ENCODE data around the gene ZNF638.

The ZNF638 gene

DNA sequence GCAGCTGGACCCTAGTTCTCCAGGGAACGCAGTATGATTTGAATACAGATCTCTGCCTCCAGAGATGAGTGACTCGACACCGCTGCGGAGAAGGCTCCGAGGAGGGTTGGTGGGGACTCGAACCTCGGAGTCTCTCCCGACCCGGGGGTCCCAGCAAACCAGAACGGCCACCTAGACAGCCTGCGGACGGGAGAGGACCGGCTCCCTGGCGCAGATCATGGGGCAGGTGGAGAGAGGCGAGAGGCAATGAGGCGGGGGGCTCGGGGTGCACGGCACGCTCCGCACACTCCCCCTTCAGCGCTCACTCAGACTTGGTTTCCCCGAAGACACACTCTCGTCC lies 134.3 kb downstream of the ZNF638 start:
- Histone ChIP-seq H3K9me3 (ENCODE audit: control insufficient read depth, low read length) (no peaks in the 10 kb centered on the region), H3K36me3 (ENCODE audit: control insufficient read depth, insufficient read depth, low read length) (no peaks in the 10 kb centered on the region), H3K27me3 (ENCODE audit: control insufficient read depth, insufficient read depth, low read length, poor library complexity, severe bottlenecking) (peaks cover 73% of the 10 kb centered on the region), H3K4me1 (ENCODE audit: control insufficient read depth, insufficient read depth, low read length) (peaks cover 14% of the 10 kb centered on the region), H3K4me3 (ENCODE audit: insufficient read depth, low read depth, low read length) (peak overlapping the region; percentile 47), H3K27ac (ENCODE audit: insufficient read depth, low read depth, low read length, poor library complexity, severe bottlenecking) (no peak overlapping the region)
- 9 to 11% methylated on average over 23 of the region's 23 CpGs for WGBS, 2 experiments

DNA sequence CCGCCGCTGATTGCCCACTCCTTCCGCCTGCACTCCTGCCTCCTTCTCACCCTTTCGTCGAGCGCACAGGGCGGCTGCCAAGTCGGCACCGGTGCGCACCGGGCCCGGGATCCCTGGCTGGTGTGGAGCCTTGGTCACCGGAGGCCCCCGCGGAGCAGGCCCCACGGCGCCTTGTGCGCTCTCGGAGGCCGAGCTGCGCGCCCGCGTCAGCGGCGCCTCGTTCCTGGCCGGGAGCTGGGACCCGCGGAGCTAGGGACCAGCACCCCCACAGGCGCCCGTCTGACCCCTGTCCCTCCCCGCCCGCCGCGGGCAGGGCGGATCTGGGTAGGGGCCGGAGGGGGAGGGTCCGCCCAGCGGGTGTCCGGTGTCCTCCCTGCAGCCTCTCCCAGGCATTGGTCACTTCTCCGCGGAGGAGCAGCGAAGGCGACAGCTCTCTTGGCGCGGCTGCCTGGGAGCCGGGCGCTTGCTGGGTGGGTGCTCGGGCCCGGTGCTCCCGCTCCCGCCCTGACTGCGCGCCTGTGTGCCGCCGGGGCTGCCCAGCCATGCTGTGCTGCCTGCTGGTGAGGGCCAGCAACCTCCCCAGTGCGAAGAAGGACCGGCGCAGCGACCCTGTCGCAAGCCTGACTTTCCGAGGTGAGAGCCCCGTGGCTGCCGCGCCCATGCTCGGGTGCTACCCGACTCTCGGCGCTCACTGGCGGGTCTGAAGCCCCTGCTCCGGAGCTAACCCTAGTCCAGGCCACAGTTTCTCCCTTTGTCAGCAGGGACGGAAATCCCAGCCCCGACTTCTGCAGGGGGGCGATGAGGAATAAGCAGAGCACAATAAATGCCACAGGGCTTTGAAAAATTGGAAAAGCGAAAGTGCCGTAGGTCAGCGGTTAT lies 135.0 kb downstream of the ZNF638 start:
- Histone ChIP-seq H3K4me1 (ENCODE audit: control insufficient read depth, insufficient read depth, low read length) (peaks cover 14% of the 10 kb centered on the region), H3K27me3 (ENCODE audit: control insufficient read depth, insufficient read depth, low read length, poor library complexity, severe bottlenecking) (peaks cover 73% of the 10 kb centered on the region), H3K27ac (ENCODE audit: insufficient read depth, low read depth, low read length, poor library complexity, severe bottlenecking) (no peak overlapping the region), H3K4me3 (ENCODE audit: insufficient read depth, low read depth, low read length) (peak overlapping the region; percentile 47), H3K9me3 (ENCODE audit: control insufficient read depth, low read length) (no peaks in the 10 kb centered on the region), H3K36me3 (ENCODE audit: control insufficient read depth, insufficient read depth, low read length) (no peaks in the 10 kb centered on the region)
- WGBS, 2 experiments: 1% methylated on average over 78 of the region's 78 CpGs

DNA sequence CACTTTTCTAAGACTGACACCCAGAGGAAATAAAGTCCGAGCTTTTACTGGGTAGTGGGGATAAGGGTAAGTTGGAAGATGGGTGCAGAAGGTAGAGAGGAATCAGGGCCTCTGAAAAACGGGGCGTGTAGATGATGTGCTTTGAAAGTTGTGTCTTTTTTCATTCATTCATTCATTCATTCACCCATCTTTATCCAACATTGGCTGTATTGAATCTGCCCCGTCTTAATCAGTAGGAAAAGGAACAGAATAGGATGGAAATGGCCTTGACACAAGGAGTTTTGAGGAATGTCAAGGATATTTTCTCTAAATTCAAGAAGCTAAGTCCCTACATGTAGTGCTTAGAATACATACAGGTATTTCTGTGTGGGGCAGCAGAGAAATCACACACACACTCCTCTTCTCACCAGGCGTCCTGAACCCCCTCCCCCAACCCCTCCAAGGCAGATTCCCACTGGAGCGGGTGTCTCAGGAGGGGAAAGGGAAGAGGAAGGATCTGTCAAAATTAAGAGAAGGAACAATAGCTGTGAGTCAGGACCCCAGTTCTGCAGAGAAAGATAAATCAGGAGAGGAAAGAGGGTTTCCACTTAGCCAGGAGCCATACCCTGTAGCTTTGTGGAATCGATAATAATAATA lies 135.7 kb downstream of the ZNF638 start:
- Histone ChIP-seq H3K36me3 (ENCODE audit: control insufficient read depth, insufficient read depth, low read length) (no peaks in the 10 kb centered on the region), H3K9me3 (ENCODE audit: control insufficient read depth, low read length) (no peaks in the 10 kb centered on the region), H3K4me1 (ENCODE audit: control insufficient read depth, insufficient read depth, low read length) (peaks cover 14% of the 10 kb centered on the region), H3K27me3 (ENCODE audit: control insufficient read depth, insufficient read depth, low read length, poor library complexity, severe bottlenecking) (peaks cover 73% of the 10 kb centered on the region), H3K4me3 (ENCODE audit: insufficient read depth, low read depth, low read length) (peak overlapping the region; percentile 47), H3K27ac (ENCODE audit: insufficient read depth, low read depth, low read length, poor library complexity, severe bottlenecking) (no peak overlapping the region)
- WGBS, 2 experiments: 44 to 51% methylated on average over 4 to 5 of the region's 7 CpGs

DNA sequence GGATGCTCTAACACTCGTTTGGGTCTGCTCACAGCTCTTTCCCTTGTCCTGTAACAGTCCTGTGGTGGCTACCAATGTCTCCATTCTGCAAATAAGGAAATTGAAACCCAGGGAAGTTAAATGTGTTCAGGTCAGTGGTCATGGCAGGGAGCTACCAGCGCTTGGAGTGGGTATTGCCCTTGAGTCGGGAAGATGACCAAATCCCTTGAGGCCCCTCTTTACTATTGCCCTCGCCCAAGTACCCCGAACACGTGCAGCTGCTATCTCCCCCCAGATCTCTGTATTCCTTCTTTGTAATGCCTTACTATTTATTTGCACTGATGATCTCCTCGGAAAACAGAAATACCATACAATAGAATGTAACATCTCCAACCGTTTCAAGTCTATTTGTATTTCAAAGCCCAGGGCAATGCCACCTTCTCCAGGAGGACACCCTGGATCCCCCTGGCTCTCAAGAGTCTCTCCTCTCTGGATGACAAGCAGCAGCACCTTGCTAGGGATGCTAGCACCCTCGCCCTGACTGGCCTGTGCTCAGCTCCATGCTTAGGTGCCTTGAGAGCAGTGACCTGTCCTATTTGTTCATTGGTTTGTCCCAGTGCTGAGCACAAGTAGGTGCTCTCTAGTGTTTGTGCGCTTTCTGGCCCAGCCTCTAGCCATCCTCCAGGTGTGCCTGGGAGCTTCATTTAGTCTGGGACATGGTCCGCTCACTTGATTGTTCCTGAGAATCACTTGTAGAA lies 136.9 kb downstream of the ZNF638 start:
- no peaks in the 10 kb centered on the region for H3K36me3 ChIP-seq (ENCODE audit: control insufficient read depth, insufficient read depth, low read length)
- no peak overlapping the region for H3K27ac ChIP-seq (ENCODE audit: insufficient read depth, low read depth, low read length, poor library complexity, severe bottlenecking)
- 83% methylated on average over 11 of the region's 11 CpGs for WGBS, 2 experiments
- peaks cover 65% of the 10 kb centered on the region for H3K27me3 ChIP-seq (ENCODE audit: control insufficient read depth, insufficient read depth, low read length, poor library complexity, severe bottlenecking)
- H3K9me3 ChIP-seq (ENCODE audit: control insufficient read depth, low read length): no peaks in the 10 kb centered on the region
- no peak overlapping the region for H3K4me3 ChIP-seq (ENCODE audit: insufficient read depth, low read depth, low read length)
- peaks cover 14% of the 10 kb centered on the region for H3K4me1 ChIP-seq (ENCODE audit: control insufficient read depth, insufficient read depth, low read length)

DNA sequence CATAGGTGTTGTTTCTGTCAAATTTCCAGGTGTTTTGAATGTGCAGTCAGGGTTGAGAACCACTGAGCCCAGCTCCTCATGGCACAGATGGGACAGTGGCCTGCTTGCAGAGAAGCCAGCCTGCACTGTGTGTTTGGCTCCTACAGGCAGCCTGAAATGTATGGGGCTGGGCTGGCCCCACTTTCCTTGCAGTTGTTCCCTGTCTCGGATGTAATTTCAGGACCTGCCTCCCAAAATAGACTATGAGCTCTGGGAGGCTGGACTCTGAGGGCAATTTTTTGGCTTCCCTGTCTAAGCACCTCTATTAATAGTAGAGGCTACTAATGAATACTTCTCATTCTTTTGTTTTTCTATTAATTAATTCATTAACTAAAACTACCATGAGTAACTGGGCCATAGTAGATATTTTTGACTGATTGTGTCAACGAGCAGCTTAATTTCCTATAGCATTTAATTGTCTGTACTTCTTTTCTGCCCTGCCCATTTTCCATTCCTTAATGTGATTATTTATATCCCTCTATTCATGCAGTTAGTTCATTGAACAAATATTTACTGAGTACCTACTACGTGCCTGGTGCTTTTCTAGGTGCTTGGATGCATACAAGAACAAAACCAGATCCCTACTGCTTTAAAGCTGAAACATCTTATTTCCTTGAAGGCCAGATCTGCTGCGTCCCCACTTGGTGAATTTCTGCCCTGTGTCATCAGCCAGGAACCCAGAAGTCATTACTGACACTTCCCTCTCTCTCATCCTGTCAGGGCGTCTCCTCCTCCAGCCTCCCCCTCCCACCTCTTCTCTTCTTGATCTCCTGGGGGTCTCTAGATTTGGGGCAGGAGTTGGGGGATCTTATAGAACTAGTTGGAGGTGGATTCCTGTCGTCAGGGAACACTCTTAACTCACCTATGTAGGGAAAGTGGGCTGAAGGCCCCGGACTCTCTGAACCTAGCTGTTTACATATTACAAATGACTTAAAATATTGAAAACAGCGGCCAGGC lies 138.1 kb downstream of the ZNF638 start:
- Histone ChIP-seq H3K27me3 (ENCODE audit: control insufficient read depth, insufficient read depth, low read length, poor library complexity, severe bottlenecking) (peaks cover 53% of the 10 kb centered on the region), H3K4me3 (ENCODE audit: insufficient read depth, low read depth, low read length) (no peak overlapping the region), H3K9me3 (ENCODE audit: control insufficient read depth, low read length) (no peaks in the 10 kb centered on the region), H3K36me3 (ENCODE audit: control insufficient read depth, insufficient read depth, low read length) (no peaks in the 10 kb centered on the region), H3K27ac (ENCODE audit: insufficient read depth, low read depth, low read length, poor library complexity, severe bottlenecking) (no peak overlapping the region), H3K4me1 (ENCODE audit: control insufficient read depth, insufficient read depth, low read length) (peaks cover 14% of the 10 kb centered on the region)
- WGBS, 2 experiments: 88 to 95% methylated on average over 6 to 8 of the region's 8 CpGs

DNA sequence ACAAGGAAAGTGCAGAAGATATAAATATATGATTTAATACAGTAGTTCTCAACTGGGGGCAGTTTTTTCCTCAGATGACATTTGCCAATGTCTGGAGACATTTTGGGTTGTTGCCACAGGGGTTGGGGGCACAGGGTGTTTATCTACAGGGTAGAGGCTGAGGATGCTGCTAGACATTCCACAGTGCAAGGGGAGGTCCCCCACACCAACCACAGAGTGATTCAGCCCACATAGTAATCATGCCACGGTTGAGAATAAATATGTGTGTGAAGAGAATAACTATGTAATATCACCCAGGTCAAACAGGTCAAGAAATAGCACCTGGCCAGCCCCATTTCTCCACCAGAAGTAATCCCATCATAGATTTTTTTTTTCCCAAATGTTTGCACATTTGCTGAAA lies 139.7 kb downstream of the ZNF638 start:
- Histone ChIP-seq H3K4me3 (ENCODE audit: insufficient read depth, low read depth, low read length) (no peak overlapping the region), H3K4me1 (ENCODE audit: control insufficient read depth, insufficient read depth, low read length) (peaks cover 7% of the 10 kb centered on the region), H3K36me3 (ENCODE audit: control insufficient read depth, insufficient read depth, low read length) (no peaks in the 10 kb centered on the region), H3K27me3 (ENCODE audit: control insufficient read depth, insufficient read depth, low read length, poor library complexity, severe bottlenecking) (peaks cover 37% of the 10 kb centered on the region), H3K9me3 (ENCODE audit: control insufficient read depth, low read length) (no peaks in the 10 kb centered on the region), H3K27ac (ENCODE audit: insufficient read depth, low read depth, low read length, poor library complexity, severe bottlenecking) (no peak overlapping the region)
- WGBS, 2 experiments: 100% methylated on average over 1 of the region's 1 CpG; no CpG with 5 or more reads in 1 of the 2 experiments

DNA sequence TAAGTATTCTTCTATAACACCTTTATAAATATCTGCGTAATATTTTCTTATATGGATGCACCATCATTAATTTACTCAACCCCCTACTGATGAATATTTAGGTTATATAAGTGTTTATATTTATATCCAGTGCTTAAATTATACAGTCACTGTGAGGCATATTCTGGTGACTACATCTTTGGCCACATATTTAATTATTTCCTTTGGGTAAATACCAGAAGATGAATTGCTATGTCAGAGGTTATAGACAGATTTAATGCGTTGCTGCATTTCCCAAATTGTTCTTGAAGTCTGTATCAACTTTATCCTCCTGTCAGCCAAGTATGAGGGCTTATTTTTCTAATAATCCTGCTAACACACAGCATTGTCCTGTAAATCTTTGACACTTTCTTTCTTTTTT lies 140.4 kb downstream of the ZNF638 start:
- Histone ChIP-seq H3K4me1 (ENCODE audit: control insufficient read depth, insufficient read depth, low read length) (peaks cover 7% of the 10 kb centered on the region), H3K36me3 (ENCODE audit: control insufficient read depth, insufficient read depth, low read length) (no peaks in the 10 kb centered on the region), H3K27me3 (ENCODE audit: control insufficient read depth, insufficient read depth, low read length, poor library complexity, severe bottlenecking) (peaks cover 30% of the 10 kb centered on the region), H3K4me3 (ENCODE audit: insufficient read depth, low read depth, low read length) (no peak overlapping the region), H3K27ac (ENCODE audit: insufficient read depth, low read depth, low read length, poor library complexity, severe bottlenecking) (no peak overlapping the region), H3K9me3 (ENCODE audit: control insufficient read depth, low read length) (no peaks in the 10 kb centered on the region)
- WGBS, 2 experiments: 89 to 94% methylated on average over 1 of the region's 2 CpGs

DNA sequence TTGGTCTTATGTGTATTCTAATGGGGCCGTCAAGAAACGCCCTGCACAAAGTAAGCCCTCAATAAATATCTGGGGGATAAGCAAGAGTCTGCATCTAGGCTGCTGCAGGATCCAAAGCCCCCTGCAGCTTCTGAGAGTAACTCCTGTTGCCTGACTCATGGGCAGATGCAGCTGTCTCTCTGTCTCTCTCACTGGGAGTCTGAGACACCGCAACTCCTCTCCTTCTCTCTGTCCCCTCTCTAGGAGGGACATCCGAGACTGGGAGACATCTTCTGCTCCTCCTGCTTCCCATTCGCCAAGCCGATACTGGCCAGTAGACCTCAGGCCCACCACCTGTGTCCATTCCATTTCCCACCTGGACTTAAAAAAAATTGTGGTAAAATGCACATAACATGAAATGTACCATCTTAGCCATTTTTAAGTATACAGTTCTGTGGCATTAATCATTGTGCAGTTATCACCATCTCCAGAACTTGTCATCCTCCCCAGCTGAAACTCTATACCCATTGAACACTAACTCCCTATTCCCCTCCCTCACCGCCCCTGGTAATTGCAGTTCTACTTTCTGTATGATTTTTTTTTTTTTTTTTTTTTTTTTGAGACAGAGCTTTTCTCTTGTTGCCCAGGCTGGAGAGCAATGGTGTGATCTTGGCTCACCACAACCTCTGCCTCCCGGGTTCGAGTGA lies 141.9 kb downstream of the ZNF638 start:
- no peaks in the 10 kb centered on the region for H3K36me3 ChIP-seq (ENCODE audit: control insufficient read depth, insufficient read depth, low read length)
- no peak overlapping the region for H3K27ac ChIP-seq (ENCODE audit: insufficient read depth, low read depth, low read length, poor library complexity, severe bottlenecking)
- no peaks in the 10 kb centered on the region for H3K4me1 ChIP-seq (ENCODE audit: control insufficient read depth, insufficient read depth, low read length)
- H3K9me3 ChIP-seq (ENCODE audit: control insufficient read depth, low read length): no peaks in the 10 kb centered on the region
- H3K27me3 ChIP-seq (ENCODE audit: control insufficient read depth, insufficient read depth, low read length, poor library complexity, severe bottlenecking): peaks cover 15% of the 10 kb centered on the region
- H3K4me3 ChIP-seq (ENCODE audit: insufficient read depth, low read depth, low read length): no peak overlapping the region
- WGBS, 2 experiments: 93 to 94% methylated on average over 8 to 9 of the region's 9 CpGs

DNA sequence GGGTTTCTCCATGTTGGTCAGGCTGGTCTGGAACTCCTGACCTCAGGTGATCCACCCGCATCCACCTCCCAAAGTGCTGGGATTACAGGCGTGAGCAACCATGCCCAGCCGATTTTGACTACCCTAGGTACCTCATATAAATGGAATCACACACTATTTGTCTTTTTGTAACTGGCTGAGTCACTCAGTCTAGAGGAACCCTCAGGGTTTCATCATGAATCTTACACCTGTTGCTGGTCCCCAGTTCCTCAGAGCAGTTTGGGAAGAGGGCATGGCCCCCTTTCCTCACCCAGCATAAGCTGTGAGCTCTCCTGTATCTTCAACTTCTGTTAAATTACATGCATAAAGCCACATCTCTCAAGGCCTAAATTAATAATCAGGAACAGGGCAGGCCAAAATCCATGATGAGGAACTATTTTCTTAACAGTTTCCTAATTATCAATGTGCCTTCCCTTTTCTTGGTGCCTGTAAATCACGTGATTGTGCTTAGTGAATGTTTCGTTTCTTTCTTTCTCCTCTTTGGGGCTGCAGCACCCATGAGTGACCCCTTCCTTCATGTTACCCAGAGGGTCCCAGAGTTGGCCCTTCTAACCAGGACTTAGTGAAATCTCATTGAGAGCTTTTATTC lies 142.6 kb downstream of the ZNF638 start:
- H3K27me3 ChIP-seq (ENCODE audit: control insufficient read depth, insufficient read depth, low read length, poor library complexity, severe bottlenecking): peaks cover 7% of the 10 kb centered on the region
- 91 to 96% methylated on average over 5 of the region's 5 CpGs for WGBS, 2 experiments
- H3K9me3 ChIP-seq (ENCODE audit: control insufficient read depth, low read length): no peaks in the 10 kb centered on the region
- H3K36me3 ChIP-seq (ENCODE audit: control insufficient read depth, insufficient read depth, low read length): no peaks in the 10 kb centered on the region
- no peaks in the 10 kb centered on the region for H3K4me1 ChIP-seq (ENCODE audit: control insufficient read depth, insufficient read depth, low read length)
- H3K4me3 ChIP-seq (ENCODE audit: insufficient read depth, low read depth, low read length): no peak overlapping the region
- no peak overlapping the region for H3K27ac ChIP-seq (ENCODE audit: insufficient read depth, low read depth, low read length, poor library complexity, severe bottlenecking)

Measured in ectodermal cell (in vitro differentiated cells).